Hepatocyte (in vitro differentiated cells): Measurements from ENCODE around the gene SDF2L1.
"Not testable (repeated sequence)": the region's sequence is repeated elsewhere in the genome, so short reads cannot be mapped to it uniquely, and the experiment has no call there.

ENCODE experiments used
- CTCF ChIP-seq: fragments of 200-600 bp; sonication (generic); IDR thresholded peaks from 2 replicates; pipeline ENCODE4 v1.5.1; 2016; ENCODE audit warnings: antibody characterized with exemption, mild to moderate bottlenecking; ENCODE audit not compliant: poor library complexity
- EZH2phosphoT487 ChIP-seq: fragments of 200-600 bp; sonication (generic); IDR thresholded peaks from one replicate; pipeline ENCODE4 v1.6.1; 2018; ENCODE audit warnings: antibody characterized with exemption, mild to moderate bottlenecking, low read depth, moderate library complexity; ENCODE audit not compliant: unreplicated experiment, severe bottlenecking

GRCh38 chr22:21637450-21637849 lies 4.7 kb upstream of the SDF2L1 start:
- TF ChIP-seq EZH2phosphoT487, CTCF: not testable (repeated sequence)
